ACC112 (cell line): ENCODE data around the gene ZCCHC13.
"Not testable (repeated sequence)": the region's sequence is repeated elsewhere in the genome, so short reads cannot be mapped to it uniquely, and the experiment has no call there.

ENCODE experiments used
- H2AFZ ChIP-seq: fragments of 200-600 bp; sonication (generic); one replicate; pipeline ENCODE4 v1.6.0; 2017; ENCODE audit warnings: antibody characterized with exemption, low read length; ENCODE audit not compliant: unreplicated experiment
- H3K27ac ChIP-seq: fragments of 200-600 bp; sonication (generic); 2 replicates; pipeline ENCODE4 v1.5.1; 2014; ENCODE audit warnings: low read depth, mild to moderate bottlenecking, antibody characterized with exemption, low read length, moderate library complexity
- H3K27me3 ChIP-seq: fragments of 200-600 bp; sonication (generic); 2 replicates; pipeline ENCODE4 v1.6.1; 2014; ENCODE audit warnings: mild to moderate bottlenecking, antibody characterized with exemption, low read length, moderate library complexity, mixed read lengths; ENCODE audit not compliant: insufficient read depth
- H3K36me3 ChIP-seq: fragments of 200-600 bp; sonication (generic); 2 replicates; pipeline ENCODE4 v1.6.1; 2016; ENCODE audit warnings: mild to moderate bottlenecking, antibody characterized with exemption, low read length, moderate library complexity, mixed read lengths; ENCODE audit not compliant: insufficient read depth
- H3K4me1 ChIP-seq: fragments of 200-600 bp; sonication (generic); one replicate; pipeline ENCODE4 v1.6.1; 2016; ENCODE audit warnings: low read length, mixed read lengths; ENCODE audit not compliant: insufficient read depth, unreplicated experiment, control insufficient read depth
- H3K4me3 ChIP-seq: fragments of 200-600 bp; sonication (generic); 2 replicates; pipeline ENCODE4 v1.5.1; 2014; ENCODE audit warnings: mild to moderate bottlenecking, low read depth, low read length
- H3K79me2 ChIP-seq: fragments of 200-600 bp; sonication (generic); one replicate; pipeline ENCODE4 v1.6.0; 2016; ENCODE audit warnings: low read length; ENCODE audit not compliant: control insufficient read depth, unreplicated experiment, insufficient read depth

The ZCCHC13 gene

GRCh38 chrX:74321191-74321590 lies 17.2 kb downstream of the ZCCHC13 start:
- no peak overlapping the region for H2AFZ ChIP-seq
- H3K4me3 ChIP-seq: no peak overlapping the region
- no peaks in the 10 kb centered on the region for H3K79me2 ChIP-seq
- H3K27me3 ChIP-seq: no peaks in the 10 kb centered on the region
- no peaks in the 10 kb centered on the region for H3K36me3 ChIP-seq
- H3K27ac ChIP-seq: no peak overlapping the region
- no peaks in the 10 kb centered on the region for H3K4me1 ChIP-seq

- Histone ChIP-seq H3K79me2 (no peaks in the 10 kb centered on the region), H3K4me1 (no peaks in the 10 kb centered on the region), H3K4me3 (no peak overlapping the region), H3K27me3 (no peaks in the 10 kb centered on the region), H3K27ac (no peak overlapping the region), H2AFZ (no peak overlapping the region), H3K36me3 (no peaks in the 10 kb centered on the region)
Observed at GRCh38 chrX:74324131-74324530, 20.2 kb downstream of the ZCCHC13 start.

GRCh38 chrX:74325130-74326059 lies 21.4 kb downstream of the ZCCHC13 start:
- no peak overlapping the region for H3K4me3 ChIP-seq
- no peak overlapping the region for H2AFZ ChIP-seq
- H3K27ac ChIP-seq: no peak overlapping the region
- H3K36me3 ChIP-seq: no peaks in the 10 kb centered on the region
- H3K4me1 ChIP-seq: no peaks in the 10 kb centered on the region
- H3K27me3 ChIP-seq: no peaks in the 10 kb centered on the region
- H3K79me2 ChIP-seq: no peaks in the 10 kb centered on the region

- H3K79me2 ChIP-seq: no peaks in the 10 kb centered on the region
- no peak overlapping the region for H3K27ac ChIP-seq
- H3K27me3 ChIP-seq: no peaks in the 10 kb centered on the region
- peaks cover 7% of the 10 kb centered on the region for H3K4me1 ChIP-seq
- H3K4me3 ChIP-seq: no peak overlapping the region
- H3K36me3 ChIP-seq: no peaks in the 10 kb centered on the region
- no peak overlapping the region for H2AFZ ChIP-seq
Observed at GRCh38 chrX:74338852-74339251, 34.9 kb downstream of the ZCCHC13 start.

- Histone ChIP-seq H3K4me3 (no peak overlapping the region), H3K27ac (no peak overlapping the region), H2AFZ (no peak overlapping the region), H3K27me3 (no peaks in the 10 kb centered on the region), H3K4me1 (peaks cover 7% of the 10 kb centered on the region), H3K36me3 (no peaks in the 10 kb centered on the region), H3K79me2 (no peaks in the 10 kb centered on the region)
Observed at GRCh38 chrX:74340051-74340450, 36.1 kb downstream of the ZCCHC13 start.

GRCh38 chrX:74342211-74342610 lies 38.2 kb downstream of the ZCCHC13 start:
- H2AFZ ChIP-seq, H3K27ac ChIP-seq, H3K4me1 ChIP-seq, H3K4me3 ChIP-seq, H3K27me3 ChIP-seq, H3K36me3 ChIP-seq, H3K79me2 ChIP-seq: not testable (repeated sequence)

GRCh38 chrX:74343343-74344279 lies 39.6 kb downstream of the ZCCHC13 start:
- no peak overlapping the region for H2AFZ ChIP-seq
- H3K27me3 ChIP-seq: no peaks in the 10 kb centered on the region
- H3K36me3 ChIP-seq: no peaks in the 10 kb centered on the region
- H3K4me1 ChIP-seq: peaks cover 7% of the 10 kb centered on the region
- H3K79me2 ChIP-seq: no peaks in the 10 kb centered on the region
- no peak overlapping the region for H3K4me3 ChIP-seq
- no peak overlapping the region for H3K27ac ChIP-seq

GRCh38 chrX:74344280-74344622 lies 40.3 kb downstream of the ZCCHC13 start:
- H3K27ac ChIP-seq: no peak overlapping the region

GRCh38 chrX:74346088-74346487 lies 42.1 kb downstream of the ZCCHC13 start:
- H3K27me3 ChIP-seq: no peaks in the 10 kb centered on the region
- no peak overlapping the region for H3K27ac ChIP-seq
- H2AFZ ChIP-seq: no peak overlapping the region
- H3K4me3 ChIP-seq: no peak overlapping the region
- peaks cover 16% of the 10 kb centered on the region for H3K4me1 ChIP-seq
- H3K36me3 ChIP-seq: no peaks in the 10 kb centered on the region
- H3K79me2 ChIP-seq: no peaks in the 10 kb centered on the region

More at GRCh38 chrX:74344280-74344622, 40.3 kb downstream of the ZCCHC13 start:
- H3K79me2 ChIP-seq: no peaks in the 10 kb centered on the region
- H3K27me3 ChIP-seq: no peaks in the 10 kb centered on the region
- H2AFZ ChIP-seq: no peak overlapping the region
- peaks cover 10% of the 10 kb centered on the region for H3K4me1 ChIP-seq
- no peak overlapping the region for H3K4me3 ChIP-seq
- H3K36me3 ChIP-seq: no peaks in the 10 kb centered on the region

- Histone ChIP-seq H3K27ac (no peak overlapping the region), H3K27me3 (no peaks in the 10 kb centered on the region), H3K4me3 (no peak overlapping the region), H3K36me3 (no peaks in the 10 kb centered on the region), H2AFZ (no peak overlapping the region), H3K4me1 (peaks cover 9% of the 10 kb centered on the region), H3K79me2 (no peaks in the 10 kb centered on the region)
Observed at GRCh38 chrX:74349387-74349786, 45.4 kb downstream of the ZCCHC13 start.
